Thyroid gland (tissue), 4 donors: ENCODE results near the gene KRI1.

Source experiments
- CTCF ChIP-seq, 6 experiments: fragments of 200-600 bp in 3 of 6; fragments of 450-650 bp in 3 of 6; sonication (generic) in 3 of 6; IDR thresholded peaks; one replicate each; pipeline ENCODE4 v1.5.1; 2016 to 2019; ENCODE audit warnings: antibody characterized with exemption in 6 of 6, mild to moderate bottlenecking in 2 of 6, inconsistent platforms in 1 of 6, moderate library complexity in 1 of 6
- POLR2A ChIP-seq, 2 donors: fragments of 450-650 bp; IDR thresholded peaks; one replicate each; pipeline ENCODE4 v1.6.1; 2017; ENCODE audit warnings: antibody characterized with exemption in 2 of 2, mild to moderate bottlenecking in 2 of 2, moderate library complexity in 1 of 2

GRCh38 chr19:10587839-10588150 is 22.0 kb upstream of the KRI1 start:
- TF ChIP-seq CTCF (IDR thresholded peaks at IDR 0.05) (no peak), POLR2A (IDR thresholded peaks at IDR 0.05) (no peak)
